ENCODE data around the gene SLC17A6. TPM values are rescaled to one million over a fixed set of nuclear protein-coding genes. Genes with fewer than 3 reads are reported as not detected.

SLC17A6 gene
- total RNA-seq: not detected in 2 replicates

- no peak for DNase-seq (ENCODE audit: low read depth, low spot score)
Measured at GRCh38 chr11:22337596-22338485, at the start of gene SLC17A6. Gene SLC17A6, plus strand, starts transcription at chr11:22338381. Its CDS starts 153 bp downstream, at chr11:22338534.

- DNase-seq (ENCODE audit: low read depth, low spot score): no peak
Measured at GRCh38 chr11:22302368-22302767, 35.8 kb upstream of the SLC17A6 start.

- no peak for DNase-seq (ENCODE audit: low read depth, low spot score)
Measured at GRCh38 chr11:22304337-22304961, 33.7 kb upstream of the SLC17A6 start.

DNA sequence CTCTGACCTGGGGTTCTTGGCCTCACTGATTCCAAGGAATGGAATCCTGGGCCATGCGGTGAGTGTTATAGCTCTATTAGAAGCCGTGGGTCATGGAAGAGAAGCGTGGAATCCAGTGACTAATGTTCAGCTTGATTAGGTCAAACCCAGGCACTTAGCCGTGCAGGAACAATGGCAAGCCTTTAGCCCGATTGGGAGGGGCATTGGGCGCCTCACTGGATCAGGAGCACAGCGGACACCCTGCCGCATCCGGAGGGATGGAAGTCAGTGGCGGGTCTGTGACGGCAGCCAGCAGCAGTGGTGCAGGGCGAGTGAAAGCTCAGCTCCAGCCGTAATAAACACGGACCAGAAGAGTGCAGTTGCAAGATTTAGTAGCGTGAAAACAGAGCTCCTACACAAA, 20.5 kb upstream of the SLC17A6 start:
- DNase-seq (ENCODE audit: low read depth, low spot score): no peak

GRCh38 chr11:22331771-22332170, 6.4 kb upstream of the SLC17A6 start:
- DNase-seq (ENCODE audit: low read depth, low spot score): no peak

GRCh38 chr11:22336587-22336986, 1.6 kb upstream of the SLC17A6 start:
- no peak for DNase-seq (ENCODE audit: low read depth, low spot score)

DNA sequence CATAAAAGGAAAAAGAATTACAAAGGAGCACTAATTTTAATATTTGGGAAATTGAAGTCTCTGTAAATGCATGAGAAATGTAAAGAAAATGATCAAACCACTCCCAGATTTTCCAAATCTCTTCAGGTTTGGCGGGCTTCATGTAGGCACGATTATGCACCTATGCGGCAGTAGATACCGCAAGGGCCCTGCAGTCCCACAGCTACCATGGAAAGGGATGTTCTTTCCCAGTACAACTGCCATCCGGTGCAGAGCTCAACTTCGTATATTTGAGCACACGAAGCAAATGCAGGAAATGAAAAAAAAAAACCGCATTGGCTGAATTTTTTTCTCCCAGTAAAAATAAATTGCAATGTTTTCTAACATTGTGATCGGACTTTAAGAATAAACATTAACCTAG, 1.4 kb downstream of the SLC17A6 start:
- no peak for DNase-seq (ENCODE audit: low read depth, low spot score)

DNA sequence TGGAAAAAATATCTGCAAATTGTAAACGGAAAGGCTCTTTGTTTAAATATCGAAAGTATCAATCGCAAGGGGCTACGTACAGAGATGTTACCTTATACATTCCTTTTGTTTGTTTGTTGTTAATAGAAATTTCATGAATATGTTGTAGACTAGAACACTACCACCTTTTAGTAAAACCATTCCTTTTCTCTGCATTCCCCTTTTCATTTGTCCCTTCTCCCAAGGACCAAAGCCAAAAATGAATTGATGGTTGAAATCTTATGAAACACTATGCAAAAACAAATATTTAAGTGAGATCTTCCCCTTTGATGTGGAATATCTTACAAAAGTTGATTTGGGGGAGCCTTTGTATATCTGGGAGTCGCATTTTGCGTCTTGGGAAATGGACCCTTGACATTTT, 2.1 kb downstream of the SLC17A6 start:
- DNase-seq (ENCODE audit: low read depth, low spot score): no peak

DNA sequence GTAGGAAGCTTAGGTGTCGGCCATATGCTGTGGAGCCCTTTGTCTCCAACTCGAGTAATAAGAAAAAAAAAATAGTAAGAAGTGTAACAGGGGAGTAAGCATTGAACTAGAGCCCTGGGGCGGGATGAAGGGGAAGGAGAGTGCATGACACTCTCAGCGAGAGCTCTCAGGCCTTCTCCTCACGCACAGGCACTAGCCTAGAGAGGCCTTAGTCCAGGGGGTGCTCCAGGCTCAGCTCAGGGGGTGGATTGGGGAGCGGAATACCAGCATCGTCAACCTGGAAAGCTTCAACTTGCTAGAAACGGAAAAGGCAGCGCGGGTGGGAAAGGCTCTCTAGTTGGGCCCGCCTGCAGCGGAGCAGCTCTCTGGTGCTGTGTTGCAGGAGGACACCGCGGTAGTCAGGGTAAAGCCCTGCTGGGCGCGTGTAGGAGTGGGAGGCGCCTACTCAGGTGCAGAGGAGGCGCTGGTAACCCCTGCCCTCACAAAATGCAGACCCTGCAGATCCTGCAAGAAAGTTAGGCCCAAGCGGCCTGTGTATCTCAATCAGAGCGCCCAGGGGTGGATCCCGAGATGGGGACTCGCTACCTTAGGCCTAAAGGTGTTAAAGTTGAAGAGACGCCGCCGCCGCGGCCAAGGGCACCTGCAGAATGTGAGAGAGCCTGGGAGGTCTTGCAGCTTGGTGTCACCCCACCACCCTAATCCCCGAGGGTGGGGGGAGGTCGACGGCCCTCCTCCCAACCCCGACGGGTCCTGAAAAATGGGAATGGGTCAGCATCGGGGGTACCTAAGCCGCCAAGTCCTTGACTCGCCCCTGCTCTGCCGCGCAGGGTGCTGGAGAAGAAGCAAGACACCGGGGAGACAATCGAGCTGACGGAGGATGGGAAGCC, 2.8 kb downstream of the SLC17A6 start:
- DNase-seq (ENCODE audit: low read depth, low spot score): no peak

DNA sequence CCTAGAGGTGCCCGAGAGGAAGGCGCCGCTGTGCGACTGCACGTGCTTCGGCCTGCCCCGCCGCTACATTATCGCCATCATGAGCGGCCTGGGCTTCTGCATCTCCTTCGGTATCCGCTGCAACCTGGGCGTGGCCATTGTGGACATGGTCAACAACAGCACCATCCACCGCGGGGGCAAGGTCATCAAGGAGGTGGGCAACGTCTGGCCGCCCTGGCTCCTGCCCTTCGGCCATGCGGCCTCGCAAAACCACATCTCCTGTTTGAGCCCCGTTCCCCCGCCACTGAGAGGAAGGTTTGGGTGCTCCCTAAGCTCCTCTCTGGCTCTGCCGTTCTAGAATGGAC, 3.4 kb downstream of the SLC17A6 start:
- DNase-seq (ENCODE audit: low read depth, low spot score): no peak

DNA sequence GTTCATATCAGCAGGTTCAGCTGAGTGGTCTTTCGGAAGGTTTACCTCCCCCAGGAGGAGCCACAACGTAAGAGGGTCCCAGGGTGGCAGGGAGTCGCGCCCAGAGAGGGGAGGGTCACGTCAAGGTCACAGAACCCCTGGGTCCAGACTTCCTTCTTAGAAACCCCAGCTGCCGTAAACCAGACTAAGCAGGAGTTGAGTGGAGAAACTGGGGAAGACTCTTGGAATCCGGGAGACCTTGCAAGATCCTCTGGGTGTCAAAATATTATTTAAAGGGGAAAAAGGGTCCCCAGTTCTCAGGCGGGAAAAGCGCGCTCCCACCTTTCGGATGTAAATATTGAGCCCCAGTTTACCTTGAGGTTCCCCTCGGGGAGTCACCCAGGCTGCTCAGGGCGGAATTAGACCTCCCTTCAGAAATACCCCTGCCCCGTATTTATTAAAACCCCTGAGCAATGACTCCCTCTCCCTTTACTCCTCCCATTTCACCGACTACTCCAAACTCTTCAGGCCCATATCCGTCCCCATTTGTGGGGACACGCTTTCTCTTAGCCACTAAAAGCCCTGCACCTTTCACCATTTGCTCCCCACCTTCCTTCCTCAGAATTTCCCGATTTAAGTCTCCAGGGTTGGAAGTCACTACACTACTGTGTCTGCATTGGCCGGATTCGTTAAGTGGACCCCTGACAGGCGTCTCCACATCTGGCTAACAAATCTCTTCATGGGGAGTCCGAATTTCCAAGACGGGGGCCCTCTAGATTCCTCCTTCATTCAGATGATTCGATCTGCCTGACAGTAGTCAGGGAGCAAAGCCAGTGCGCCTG, 4.2 kb downstream of the SLC17A6 start:
- no peak for DNase-seq (ENCODE audit: low read depth, low spot score)

- DNase-seq (ENCODE audit: low read depth, low spot score): no peak
Measured at GRCh38 chr11:22343032-22343324, 4.8 kb downstream of the SLC17A6 start.

GRCh38 chr11:22343371-22344032, 5.3 kb downstream of the SLC17A6 start:
- DNase-seq (ENCODE audit: low read depth, low spot score): no peak

GRCh38 chr11:22344081-22344480, 5.9 kb downstream of the SLC17A6 start:
- DNase-seq (ENCODE audit: low read depth, low spot score): no peak

DNA sequence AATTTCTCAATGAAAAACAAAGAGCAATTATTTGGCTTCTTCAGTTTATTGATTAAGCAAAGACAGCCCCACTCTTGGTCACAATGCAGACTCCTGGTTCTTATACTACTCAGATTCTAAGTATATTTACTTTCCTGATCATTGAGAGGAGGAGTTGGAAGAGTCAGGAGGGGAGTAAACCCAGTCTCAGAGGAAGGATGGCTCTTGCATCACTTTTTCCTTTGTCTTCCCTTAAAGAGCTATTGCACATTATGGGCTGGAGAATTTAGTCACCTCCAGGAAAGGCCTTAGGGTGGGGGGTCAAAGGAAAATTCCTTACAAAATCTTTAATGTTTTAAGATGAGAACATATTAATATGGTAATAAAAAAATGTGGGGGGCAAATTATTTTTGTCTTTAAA, 8.1 kb downstream of the SLC17A6 start:
- no peak for DNase-seq (ENCODE audit: low read depth, low spot score)

GRCh38 chr11:22347857-22348487, 9.8 kb downstream of the SLC17A6 start:
- DNase-seq (ENCODE audit: low read depth, low spot score): no peak

GRCh38 chr11:22349491-22349890, 11.3 kb downstream of the SLC17A6 start:
- DNase-seq (ENCODE audit: low read depth, low spot score): no peak

DNA sequence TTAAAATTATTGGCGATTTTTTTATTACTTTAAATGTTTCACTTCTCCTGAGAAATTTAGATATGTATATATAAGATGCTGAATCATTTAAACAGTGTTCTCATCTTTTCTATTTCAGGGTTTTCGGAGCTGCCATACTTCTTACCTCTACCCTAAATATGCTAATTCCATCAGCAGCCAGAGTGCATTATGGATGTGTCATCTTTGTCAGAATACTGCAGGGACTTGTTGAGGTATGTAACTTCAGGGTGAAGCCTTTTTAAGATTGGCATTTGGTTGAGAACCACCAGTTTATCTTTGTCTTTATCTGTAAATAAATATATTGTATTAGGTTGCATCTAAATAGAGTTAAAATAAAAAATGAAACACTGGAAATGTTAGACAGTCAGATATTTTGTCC, 21.1 kb downstream of the SLC17A6 start:
- no peak for DNase-seq (ENCODE audit: low read depth, low spot score)

DNA sequence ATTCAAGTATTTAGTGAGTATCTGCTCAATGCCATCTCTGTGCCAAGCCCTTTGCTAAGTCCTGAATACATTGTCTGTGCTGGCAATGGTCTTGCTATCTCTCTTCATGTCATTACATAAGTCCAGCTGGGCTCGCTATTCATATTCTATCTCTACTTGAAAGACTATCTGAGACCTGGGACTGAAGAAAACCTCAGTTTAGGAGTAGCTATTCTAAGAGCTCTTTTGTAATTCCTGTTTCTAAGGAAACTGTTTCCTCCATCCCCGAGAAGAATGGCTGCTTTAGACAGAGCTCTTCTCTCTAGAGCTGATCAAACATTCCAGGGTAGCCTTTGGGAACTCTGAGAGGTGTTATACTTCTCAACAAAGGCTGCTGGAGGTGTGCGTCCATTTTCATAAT, 33.0 kb downstream of the SLC17A6 start:
- no peak for DNase-seq (ENCODE audit: low read depth, low spot score)

DNA sequence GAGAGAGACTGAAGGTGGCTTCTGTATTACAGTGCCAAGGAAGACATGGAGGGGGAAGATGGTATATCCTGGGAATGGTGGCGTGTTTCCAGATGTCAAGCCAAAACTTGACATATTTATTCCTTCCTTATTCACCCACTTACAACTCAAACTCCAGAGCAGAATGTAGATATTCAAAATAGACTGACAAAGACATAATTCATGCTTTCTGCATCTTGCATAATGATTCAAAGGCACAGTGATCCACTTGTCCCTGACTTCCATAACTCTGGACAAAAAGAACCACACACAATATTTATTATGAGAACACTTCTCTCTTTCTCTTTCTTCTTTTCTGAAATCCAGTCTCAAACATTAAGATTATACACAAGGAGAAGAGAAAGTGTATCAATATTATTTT, 48.9 kb downstream of the SLC17A6 start:
- DNase-seq (ENCODE audit: low read depth, low spot score): no peak

Measured in pulmonary artery endothelial cell (primary cell).